Gastrocnemius medialis (tissue), 4 donors: ENCODE measurements around the gene FBXW11. TPM values are rescaled to one million over a fixed set of nuclear protein-coding genes. Genes with fewer than 3 reads are reported as not detected.

Experiments used
- ATAC-seq, 2 donors: fragments of 150-250 bp; one replicate each; pipeline ENCODE4 v1.9.1; 2016
- DNase-seq, 2 donors: peaks; one replicate each; pipeline ENCODE4 v3.0.0-alpha.2; 2019
- H3K27ac ChIP-seq, 4 donors: fragments of 200-600 bp; sonication (generic); 1 replicate in 1 of 4; 2 replicates in 3 of 4; pipeline ENCODE4 v1.5.1; 2016 to 2018; ENCODE audit warnings: mild to moderate bottlenecking in 2 of 4, moderate library complexity in 1 of 4
- H3K27me3 ChIP-seq, 3 donors: fragments of 200-600 bp; sonication (generic) in 2 of 3; 1 replicate in 1 of 3; 2 replicates in 2 of 3; pipeline versions ENCODE4 v1.5.1 to v1.6.0; 2016 to 2019; ENCODE audit warnings: mild to moderate bottlenecking in 1 of 3, moderate library complexity in 1 of 3
- H3K36me3 ChIP-seq, 2 donors: fragments of 200-600 bp; sonication (generic) in 1 of 2; one replicate each; pipeline ENCODE4 v1.5.1; 2017 to 2018
- H3K4me1 ChIP-seq, 2 donors: fragments of 200-600 bp; sonication (generic) in 1 of 2; one replicate each; pipeline ENCODE4 v1.5.1; 2016 to 2017; ENCODE audit warnings: mild to moderate bottlenecking in 2 of 2
- H3K4me3 ChIP-seq, 4 donors: fragments of 200-600 bp; sonication (generic) in 3 of 4; 1 replicate in 1 of 4; 2 replicates in 3 of 4; pipeline ENCODE4 v1.5.1; 2016 to 2019; ENCODE audit warnings: mild to moderate bottlenecking in 2 of 4
- H3K9me3 ChIP-seq, 3 donors: fragments of 200-600 bp; sonication (generic) in 2 of 3; 1 replicate in 1 of 3; 2 replicates in 2 of 3; pipeline ENCODE4 v1.5.1; 2016 to 2019
- CTCF ChIP-seq, 5 experiments: fragments of 450-650 bp in 3 of 5; fragments of 200-600 bp in 2 of 5; sonication (generic) in 2 of 5; IDR thresholded peaks in 4 of 5; conservative IDR thresholded peaks in 1 of 5; 1 replicate in 4 of 5; 2 replicates in 1 of 5; pipeline ENCODE4 v1.5.1; 2016 to 2019; ENCODE audit warnings: antibody characterized with exemption in 5 of 5, mild to moderate bottlenecking in 3 of 5, moderate library complexity in 3 of 5
- POLR2A ChIP-seq, 2 donors: fragments of 450-650 bp; IDR thresholded peaks; one replicate each; pipeline ENCODE4 v1.6.1; 2017; ENCODE audit warnings: antibody characterized with exemption in 2 of 2, mild to moderate bottlenecking in 2 of 2, moderate library complexity in 2 of 2
- in situ Hi-C, 4 donors: fragments of 200-750 bp; cut with MboI; loops; one replicate each; pipeline versions ENCODE4 v1.15.0 to v1.8.0; 2017; ENCODE audit warnings: low sequenced_read_pairs in 4 of 4
- intact Hi-C: fragments of 100-400 bp; cut with DNase I; formaldehyde crosslinking; loops from one replicate; pipeline ENCODE4 v1.15.1; 2023; ENCODE audit warnings: low total_unique reads
- total RNA-seq, 4 donors: library from RNA; depleted of rRNA; stranded (reverse); fragments of >200 nt; gene quantifications; one replicate each; pipeline versions ENCODE4 v1.1.0 to v1.2.3, GENCODE V29; 2016

The FBXW11 gene
- total RNA-seq, 4 donors from 2014 or later = 68.5 to 80.8 (median 72.2) TPM

- Histone ChIP-seq H3K36me3 (no peaks in the 10 kb centered on the region), H3K27ac (no peak overlapping the region), H3K9me3 (no peaks in the 10 kb centered on the region), H3K4me1 (no peaks in the 10 kb centered on the region), H3K27me3 (no peaks in the 10 kb centered on the region), H3K4me3 (no peak overlapping the region)
- DNase-seq (no peak), ATAC-seq (no peak)
- TF ChIP-seq CTCF (IDR thresholded peaks at IDR 0.05 in 4 of 5, conservative IDR thresholded peaks at IDR 0.05 in 1 of 5) = no peak
- no peak for TF ChIP-seq POLR2A (IDR thresholded peaks at IDR 0.05)
- in situ Hi-C loops (no loop called here), intact Hi-C loops (no loop called here)
These were observed 154.2 kb downstream of the FBXW11 start for GRCh38 chr5:171852255-171852681.

- intact Hi-C loops (no loop called here), in situ Hi-C loops (no loop called here)
- DNase-seq = no peak
- Histone ChIP-seq H3K27ac (no peak overlapping the region), H3K4me3 (no peak overlapping the region), H3K9me3 (no peaks in the 10 kb centered on the region), H3K4me1 (no peaks in the 10 kb centered on the region), H3K27me3 (no peaks in the 10 kb centered on the region), H3K36me3 (no peaks in the 10 kb centered on the region)
- TF ChIP-seq POLR2A (IDR thresholded peaks at IDR 0.05) (no peak), CTCF (IDR thresholded peaks at IDR 0.05 in 4 of 5, conservative IDR thresholded peaks at IDR 0.05 in 1 of 5) (no peak)
- ATAC-seq = no peak
These were observed 155.2 kb downstream of the FBXW11 start for GRCh38 chr5:171851251-171851650.

- Histone ChIP-seq H3K36me3 (no peaks in the 10 kb centered on the region), H3K4me1 (no peaks in the 10 kb centered on the region), H3K4me3 (no peak overlapping the region), H3K27ac (no peak overlapping the region), H3K9me3 (no peaks in the 10 kb centered on the region), H3K27me3 (no peaks in the 10 kb centered on the region)
- ATAC-seq (peak; percentile 21 to 35), DNase-seq (peak in 1 of 2 donors; percentile 32)
- intact Hi-C loops (no loop called here), in situ Hi-C loops (no loop called here)
- no peak for TF ChIP-seq POLR2A (IDR thresholded peaks at IDR 0.05)
- TF ChIP-seq CTCF (IDR thresholded peaks at IDR 0.05 in 4 of 5, conservative IDR thresholded peaks at IDR 0.05 in 1 of 5) = no peak
These were observed 156.0 kb downstream of the FBXW11 start for GRCh38 chr5:171850324-171850947.

GRCh38 chr5:171849585-171850323, 156.7 kb downstream of the FBXW11 start:
- TF ChIP-seq POLR2A (IDR thresholded peaks at IDR 0.05) = no peak
- TF ChIP-seq CTCF (IDR thresholded peaks at IDR 0.05 in 4 of 5, conservative IDR thresholded peaks at IDR 0.05 in 1 of 5) = no peak
- Histone ChIP-seq H3K36me3 (no peaks in the 10 kb centered on the region), H3K27ac (no peak overlapping the region), H3K9me3 (no peaks in the 10 kb centered on the region), H3K4me3 (no peak overlapping the region), H3K27me3 (no peaks in the 10 kb centered on the region), H3K4me1 (no peaks in the 10 kb centered on the region)
- DNase-seq (no peak), ATAC-seq (no peak)
- in situ Hi-C loops = no loop called here
- intact Hi-C loops = no loop called here
